Muscle layer of colon (tissue), 2 donors: Measurements from ENCODE around the gene MRTFB.

Experiments
- H3K27ac ChIP-seq: one replicate; pipeline ENCODE4 v1.7.0; 2013; ENCODE audit warnings: low read depth, mild to moderate bottlenecking, low read length, moderate library complexity
- H3K27me3 ChIP-seq, 2 donors: one replicate each; pipeline ENCODE4 v1.7.0; 2013; ENCODE audit warnings: low read length in 2 of 2, mild to moderate bottlenecking in 2 of 2; ENCODE audit not compliant: insufficient read depth in 2 of 2, control insufficient read depth in 1 of 2
- H3K36me3 ChIP-seq: one replicate; pipeline ENCODE4 v1.7.0; 2013; ENCODE audit warnings: mild to moderate bottlenecking, low read length; ENCODE audit not compliant: insufficient read depth
- H3K4me1 ChIP-seq: one replicate; pipeline ENCODE4 v1.7.0; 2013; ENCODE audit warnings: mild to moderate bottlenecking, low read length; ENCODE audit not compliant: insufficient read depth
- H3K4me3 ChIP-seq, 2 donors: one replicate each; pipeline ENCODE4 v1.7.0; 2013; ENCODE audit warnings: low read length in 2 of 2, low read depth in 1 of 2, mild to moderate bottlenecking in 1 of 2, moderate library complexity in 1 of 2
- H3K9ac ChIP-seq: one replicate; pipeline ENCODE4 v1.7.0; 2013; ENCODE audit warnings: low read length
- H3K9me3 ChIP-seq: one replicate; pipeline ENCODE4 v1.7.0; 2013; ENCODE audit warnings: mild to moderate bottlenecking, low read length
- donor health status: abdominal sarcoma.
- donor health status: Adenocarcinoma of cecum.

MRTFB gene

DNA sequence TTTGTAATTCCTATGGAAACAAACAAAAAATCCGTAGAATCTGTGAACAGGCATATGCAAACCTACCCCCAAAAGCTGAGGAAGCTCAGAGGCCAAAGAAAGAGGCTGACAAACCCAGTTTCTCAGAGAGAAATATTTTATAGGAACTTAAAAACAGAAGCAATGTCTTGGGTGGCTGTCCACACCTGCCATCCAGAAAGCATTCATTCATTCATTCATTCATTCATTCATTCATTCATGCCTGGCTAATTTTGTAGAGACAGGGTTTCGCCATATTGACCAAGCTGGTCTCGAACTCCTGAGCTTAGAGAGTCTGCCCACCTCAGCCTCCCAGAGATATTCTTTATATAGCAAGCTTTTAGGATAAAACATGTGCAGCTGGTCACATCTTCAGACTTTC lies 154.3 kb downstream of the MRTFB start:
- no peak overlapping the region for H3K9ac ChIP-seq
- no peak overlapping the region for H3K4me3 ChIP-seq
- H3K36me3 ChIP-seq, result peaks cover 6% of the 10 kb centered on the region
- H3K9me3 ChIP-seq, result no peaks in the 10 kb centered on the region
- H3K27me3 ChIP-seq, result no peaks in the 10 kb centered on the region
- H3K27ac ChIP-seq, result no peak overlapping the region
- H3K4me1 ChIP-seq, result no peaks in the 10 kb centered on the region

DNA sequence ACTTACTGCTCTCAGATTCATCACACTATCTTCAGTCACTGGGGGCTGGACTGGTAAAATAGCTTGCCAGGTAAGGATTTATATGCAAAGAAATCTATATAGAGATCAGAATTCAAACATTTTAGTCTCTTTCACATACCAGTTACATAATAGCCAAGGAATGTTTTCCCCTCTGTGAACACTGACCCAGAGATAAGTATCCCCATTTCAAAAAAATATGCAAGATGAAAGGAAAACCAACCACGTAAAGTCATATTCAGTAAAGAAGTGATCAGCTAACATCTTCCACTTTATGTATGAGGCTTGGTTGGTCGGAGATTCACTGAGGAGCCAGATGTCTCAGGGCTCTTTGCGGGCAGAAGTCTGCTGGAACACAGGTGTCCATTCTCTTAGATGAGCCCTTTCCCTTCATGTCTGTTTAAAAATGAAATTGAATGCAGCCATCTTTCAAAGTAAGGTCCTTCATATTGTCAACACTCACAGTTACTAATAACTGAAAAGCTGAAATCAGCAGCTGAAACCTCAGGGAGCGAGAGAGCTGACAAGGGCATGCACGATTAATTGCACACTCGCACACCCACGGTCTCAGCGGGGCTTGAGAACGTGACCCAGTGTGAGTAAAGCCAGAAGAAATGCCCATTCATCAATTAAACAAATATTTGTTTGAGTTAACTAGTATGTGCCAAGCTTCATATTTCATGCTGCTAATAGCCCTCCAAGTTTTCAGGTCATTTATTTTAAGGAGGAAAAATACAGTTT lies 161.2 kb downstream of the MRTFB start:
- no peak overlapping the region for H3K9ac ChIP-seq
- H3K27me3 ChIP-seq, result no peaks in the 10 kb centered on the region
- H3K9me3 ChIP-seq, result no peaks in the 10 kb centered on the region
- no peak overlapping the region for H3K4me3 ChIP-seq
- no peak overlapping the region for H3K27ac ChIP-seq
- H3K4me1 ChIP-seq, result no peaks in the 10 kb centered on the region
- H3K36me3 ChIP-seq, result peaks cover 27% of the 10 kb centered on the region

DNA sequence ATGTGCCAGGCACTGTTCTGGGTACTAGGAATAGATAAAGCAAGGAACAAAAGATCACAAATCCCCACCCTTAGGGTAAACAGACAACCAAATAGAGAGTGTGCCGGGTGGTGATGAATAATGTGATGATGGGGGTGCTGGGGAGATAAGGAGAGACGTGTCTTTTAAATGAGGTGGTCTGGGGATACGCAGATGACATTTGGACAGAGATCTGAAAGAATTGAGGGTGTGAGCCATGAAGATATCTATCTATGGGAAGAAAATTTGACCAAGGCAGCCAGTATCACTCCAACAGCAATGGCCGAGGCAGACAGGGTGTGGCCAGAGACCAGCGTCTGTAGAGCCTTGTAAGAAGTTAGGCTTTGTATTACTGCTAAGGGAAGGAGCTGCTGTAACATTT lies 165.3 kb downstream of the MRTFB start:
- H3K4me1 ChIP-seq, result no peaks in the 10 kb centered on the region
- H3K9me3 ChIP-seq, result no peaks in the 10 kb centered on the region
- H3K4me3 ChIP-seq, result no peak overlapping the region
- peaks cover 51% of the 10 kb centered on the region for H3K36me3 ChIP-seq
- no peak overlapping the region for H3K27ac ChIP-seq
- no peaks in the 10 kb centered on the region for H3K27me3 ChIP-seq
- H3K9ac ChIP-seq, result no peak overlapping the region

DNA sequence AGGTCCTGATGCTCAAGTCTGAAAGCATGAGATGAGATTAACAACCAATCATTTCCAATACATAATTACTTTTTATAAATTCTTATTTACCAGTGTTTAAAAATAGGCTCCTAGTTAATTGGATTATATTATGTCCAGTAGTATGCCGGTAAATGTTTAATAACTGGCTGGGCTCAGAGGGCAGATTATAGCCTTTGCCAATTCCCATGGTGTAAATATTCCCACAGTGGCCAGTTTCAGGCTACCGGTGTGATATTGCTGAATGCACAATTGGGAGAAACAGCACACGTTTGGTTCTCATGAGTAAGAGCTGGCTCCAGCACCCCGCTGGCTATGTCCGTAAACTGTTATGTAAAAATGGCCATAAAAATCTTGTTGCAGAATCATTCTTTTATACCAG lies 167.6 kb downstream of the MRTFB start:
- no peak overlapping the region for H3K4me3 ChIP-seq
- H3K4me1 ChIP-seq, result no peaks in the 10 kb centered on the region
- H3K27me3 ChIP-seq, result no peaks in the 10 kb centered on the region
- no peak overlapping the region for H3K9ac ChIP-seq
- no peak overlapping the region for H3K27ac ChIP-seq
- no peaks in the 10 kb centered on the region for H3K9me3 ChIP-seq
- peaks cover 53% of the 10 kb centered on the region for H3K36me3 ChIP-seq

DNA sequence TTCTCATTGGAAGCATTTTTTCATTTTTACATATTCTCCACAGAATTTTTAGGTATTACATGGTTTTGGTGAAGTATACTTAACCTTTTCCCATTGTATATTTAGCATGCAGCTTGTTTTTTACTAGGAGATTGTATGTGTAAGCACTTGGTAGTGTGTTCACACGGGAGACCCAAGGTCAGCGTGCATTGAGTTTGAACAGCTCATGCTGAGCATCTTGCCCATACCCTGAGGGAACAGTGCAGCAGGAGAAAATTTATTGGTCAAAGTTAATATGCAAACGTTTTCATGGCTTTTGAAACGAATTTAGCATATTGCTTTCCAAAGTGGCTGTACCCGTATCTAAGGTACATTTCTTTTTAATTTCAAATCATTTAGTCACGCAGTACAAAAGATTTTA lies 168.7 kb downstream of the MRTFB start:
- H3K9me3 ChIP-seq, result no peaks in the 10 kb centered on the region
- no peaks in the 10 kb centered on the region for H3K4me1 ChIP-seq
- no peak overlapping the region for H3K27ac ChIP-seq
- no peaks in the 10 kb centered on the region for H3K27me3 ChIP-seq
- no peak overlapping the region for H3K9ac ChIP-seq
- H3K36me3 ChIP-seq, result peaks cover 45% of the 10 kb centered on the region
- no peak overlapping the region for H3K4me3 ChIP-seq

DNA sequence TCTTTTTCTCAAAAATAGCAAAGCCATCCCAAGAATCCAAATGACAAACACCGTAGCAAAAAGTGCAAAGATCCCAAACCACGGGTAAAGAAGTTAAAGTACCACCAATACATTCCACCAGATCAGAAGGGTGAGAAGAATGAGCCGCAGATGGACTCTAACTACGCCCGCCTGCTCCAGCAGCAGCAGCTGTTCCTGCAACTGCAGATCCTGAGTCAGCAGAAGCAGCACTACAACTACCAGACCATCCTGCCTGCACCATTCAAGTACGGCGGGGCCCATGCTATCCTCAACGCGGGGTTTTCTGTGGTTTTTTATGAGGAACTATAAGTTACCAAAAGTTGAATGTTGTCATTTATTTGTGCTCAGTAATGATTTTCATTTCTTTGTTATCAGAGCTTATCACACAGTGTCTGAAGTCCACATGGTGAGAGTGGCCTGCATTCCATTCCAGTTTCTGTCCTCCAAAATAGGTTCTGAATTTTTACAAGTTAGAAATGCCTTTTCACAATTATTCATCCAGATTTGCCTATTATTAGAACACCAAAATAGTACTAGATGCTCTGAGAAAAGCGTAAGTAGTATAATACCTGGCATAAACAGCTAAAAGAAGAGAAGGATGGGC lies 169.2 kb downstream of the MRTFB start:
- Histone ChIP-seq H3K9ac (no peak overlapping the region), H3K9me3 (no peaks in the 10 kb centered on the region), H3K27ac (no peak overlapping the region), H3K27me3 (no peaks in the 10 kb centered on the region), H3K4me1 (no peaks in the 10 kb centered on the region), H3K36me3 (peaks cover 39% of the 10 kb centered on the region), H3K4me3 (no peak overlapping the region)

DNA sequence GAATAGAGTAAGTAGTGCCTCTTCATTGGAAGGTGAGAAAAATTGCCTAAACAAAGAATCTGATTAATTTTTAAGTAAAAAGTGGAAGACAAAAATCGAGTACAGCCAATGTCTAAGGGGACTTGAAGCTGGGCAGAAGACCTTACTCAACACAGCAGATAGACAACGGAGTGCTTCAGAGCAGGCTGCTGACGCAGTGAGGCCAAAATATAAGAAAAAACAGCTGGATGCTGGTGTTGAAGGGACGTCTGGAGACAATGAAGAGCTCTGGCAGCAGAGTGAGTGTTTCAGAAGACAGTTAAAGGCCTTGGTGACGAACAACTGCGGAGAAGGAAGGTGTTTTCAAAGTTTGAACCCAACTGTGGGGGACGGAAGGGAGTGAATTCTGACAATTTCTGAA lies 169.8 kb downstream of the MRTFB start:
- Histone ChIP-seq H3K36me3 (peaks cover 39% of the 10 kb centered on the region), H3K27me3 (no peaks in the 10 kb centered on the region), H3K9ac (no peak overlapping the region), H3K9me3 (no peaks in the 10 kb centered on the region), H3K4me1 (no peaks in the 10 kb centered on the region), H3K27ac (no peak overlapping the region), H3K4me3 (no peak overlapping the region)

DNA sequence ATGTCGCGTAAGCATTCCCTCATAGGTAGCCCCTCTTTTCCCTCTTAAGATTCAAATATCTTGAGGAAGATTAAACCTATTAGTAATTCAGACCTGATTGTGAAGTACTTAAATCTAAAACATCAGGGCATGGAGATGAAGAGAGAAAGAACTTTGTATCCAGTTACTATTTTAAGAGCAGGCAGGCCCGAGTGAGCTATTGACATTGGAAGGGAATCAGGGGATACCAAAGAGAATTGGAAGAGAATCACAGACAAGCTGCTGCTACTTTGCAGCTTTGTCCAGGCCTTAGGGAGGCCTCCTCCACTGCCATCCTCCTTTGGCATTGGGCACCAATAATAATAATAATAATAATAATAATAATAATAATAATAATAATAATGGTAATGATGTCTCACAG lies 170.5 kb downstream of the MRTFB start:
- Histone ChIP-seq H3K4me1 (no peaks in the 10 kb centered on the region), H3K36me3 (peaks cover 42% of the 10 kb centered on the region), H3K4me3 (no peak overlapping the region)

DNA sequence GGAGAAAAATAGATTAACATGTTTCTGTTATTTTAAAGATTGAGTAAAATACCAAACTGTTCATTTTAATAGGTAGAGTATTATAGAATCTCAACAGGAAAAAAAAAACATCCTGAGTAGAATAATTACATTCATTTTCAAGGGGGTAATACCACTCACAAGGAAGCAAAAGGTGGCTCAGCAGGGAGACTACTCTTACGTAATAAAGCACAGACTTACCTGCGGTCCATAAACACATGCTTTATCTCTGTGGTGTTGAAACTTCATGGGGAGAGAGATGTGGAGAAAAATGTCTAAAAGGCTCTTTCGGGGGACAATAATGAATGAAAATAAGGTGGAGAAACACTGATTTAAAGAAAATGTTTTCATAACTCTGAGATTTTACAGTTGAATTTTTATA lies 171.7 kb downstream of the MRTFB start:
- peaks cover 43% of the 10 kb centered on the region for H3K36me3 ChIP-seq
- no peak overlapping the region for H3K27ac ChIP-seq
- H3K9ac ChIP-seq, result no peak overlapping the region
- no peaks in the 10 kb centered on the region for H3K4me1 ChIP-seq
- H3K4me3 ChIP-seq, result no peak overlapping the region
- H3K27me3 ChIP-seq, result no peaks in the 10 kb centered on the region
- H3K9me3 ChIP-seq, result no peaks in the 10 kb centered on the region

More for the DNA sequence above, 170.5 kb downstream of the MRTFB start:
- no peaks in the 10 kb centered on the region for H3K27me3 ChIP-seq
- no peak overlapping the region for H3K9ac ChIP-seq
- no peaks in the 10 kb centered on the region for H3K9me3 ChIP-seq
- H3K27ac ChIP-seq, result no peak overlapping the region

DNA sequence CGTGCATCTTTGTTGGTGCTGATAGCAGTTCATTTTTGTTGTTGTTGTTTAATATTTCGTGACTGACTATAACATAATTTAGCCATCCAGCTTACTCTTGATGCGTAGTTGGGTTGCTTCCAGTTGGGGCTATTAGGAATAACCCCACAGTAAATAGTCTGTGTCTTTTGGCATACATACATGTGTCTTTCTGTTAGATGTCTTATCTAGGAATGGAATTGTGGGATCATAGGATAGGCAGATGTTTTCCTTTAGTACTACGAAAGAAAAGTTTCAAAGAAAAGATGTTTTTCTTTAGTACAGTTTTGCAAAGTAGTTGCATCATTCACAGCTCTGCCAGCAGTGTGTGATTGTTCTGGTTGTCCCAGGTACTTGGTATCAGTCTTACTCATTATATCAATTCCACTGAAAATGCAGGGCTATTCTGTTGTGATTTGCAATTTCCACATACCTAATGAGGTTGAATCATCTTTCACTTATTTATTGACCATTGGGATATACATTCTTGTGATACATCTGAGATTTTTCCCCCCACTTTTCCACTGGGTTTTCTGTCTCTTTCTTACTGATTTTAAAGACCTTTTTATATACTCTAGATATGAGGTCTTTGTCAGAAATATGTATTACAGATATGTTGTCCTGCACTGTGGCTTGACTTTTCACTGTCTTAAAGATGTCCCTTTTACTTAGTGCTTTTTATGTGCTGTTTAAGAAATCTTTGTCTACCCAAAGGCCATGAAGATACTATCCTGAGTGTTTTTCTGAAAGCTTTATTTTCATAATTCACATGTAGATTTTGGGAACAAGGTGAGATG lies 173.3 kb downstream of the MRTFB start:
- no peaks in the 10 kb centered on the region for H3K4me1 ChIP-seq
- H3K9ac ChIP-seq, result no peak overlapping the region
- H3K9me3 ChIP-seq, result no peaks in the 10 kb centered on the region
- H3K27ac ChIP-seq, result no peak overlapping the region
- H3K27me3 ChIP-seq, result no peaks in the 10 kb centered on the region
- peaks cover 44% of the 10 kb centered on the region for H3K36me3 ChIP-seq
- H3K4me3 ChIP-seq, result no peak overlapping the region

DNA sequence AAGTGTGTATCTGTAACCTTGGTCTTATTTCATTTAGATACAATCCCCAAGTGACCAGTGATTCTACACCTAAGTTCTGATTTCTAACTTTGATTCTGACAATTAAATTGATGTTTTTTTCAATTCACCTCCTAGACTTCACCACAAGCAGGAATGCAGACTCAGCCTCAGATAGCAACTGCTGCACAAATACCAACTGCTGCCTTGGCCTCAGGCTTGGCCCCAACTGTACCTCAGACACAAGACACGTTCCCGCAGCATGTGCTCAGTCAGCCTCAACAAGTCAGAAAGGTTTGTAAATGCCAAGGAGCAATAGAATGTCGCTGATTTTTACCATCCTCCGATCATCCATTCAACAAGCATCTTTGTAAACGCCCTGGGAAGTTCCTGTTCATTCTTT lies 177.7 kb downstream of the MRTFB start:
- Histone ChIP-seq H3K27ac (no peak overlapping the region), H3K9me3 (no peaks in the 10 kb centered on the region), H3K4me1 (no peaks in the 10 kb centered on the region), H3K4me3 (no peak overlapping the region), H3K9ac (no peak overlapping the region), H3K36me3 (peaks cover 63% of the 10 kb centered on the region), H3K27me3 (no peaks in the 10 kb centered on the region)
